ENCODE data around the gene CRADD. TPM values are rescaled to one million over a fixed set of nuclear protein-coding genes. Genes with fewer than 3 reads are reported as not detected.
"Not testable (repeated sequence)": the region's sequence is repeated elsewhere in the genome, so short reads cannot be mapped to it uniquely, and the experiment has no call there.

Gene CRADD
- total RNA-seq, 1 experiment from 2014 or later: 18.3 TPM

DNA sequence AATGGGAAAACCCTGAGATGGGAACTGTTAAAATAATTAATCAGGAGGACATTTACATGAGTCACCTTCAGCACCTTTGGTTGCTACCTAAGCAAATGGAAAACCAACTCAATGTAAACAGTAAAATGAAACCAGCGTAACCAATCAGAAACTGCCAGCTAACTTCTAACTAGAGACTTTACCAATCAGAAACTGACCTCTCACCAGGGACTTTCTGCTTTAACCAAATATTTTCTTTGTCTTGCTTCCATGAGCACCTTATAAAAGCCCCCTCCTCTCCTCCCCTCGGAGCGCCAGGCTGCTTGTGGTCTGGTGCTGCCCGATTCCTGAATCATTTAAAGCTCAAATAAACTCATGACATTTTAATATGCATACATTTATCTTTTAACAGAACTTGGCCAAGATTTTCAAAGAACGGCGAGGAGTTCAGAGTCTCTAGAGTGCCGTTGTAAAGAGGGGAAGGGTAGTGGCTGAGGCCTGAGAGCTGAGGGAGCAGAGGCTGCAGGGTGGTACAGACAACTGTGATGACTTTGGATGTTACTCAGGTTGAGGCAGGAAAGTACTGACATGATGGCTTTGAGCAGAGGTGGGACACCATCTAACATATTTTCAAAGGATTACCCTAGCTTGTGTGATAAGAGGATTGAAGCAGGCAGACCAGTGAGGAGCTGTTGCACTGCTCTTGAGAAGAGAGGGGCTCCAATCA, 183.6 kb downstream of the CRADD start:
- Histone ChIP-seq H3K4me3 (ENCODE audit: low read length) (no peak overlapping the region), H3K36me3 (ENCODE audit: insufficient read depth, low read length) (no peaks in the 10 kb centered on the region), H3K27ac (ENCODE audit: low read length) (no peak overlapping the region), H3K4me1 (ENCODE audit: low read length) (peaks cover 18% of the 10 kb centered on the region), H4K20me1 (ENCODE audit: insufficient read depth, low read depth, low read length) (no peaks in the 10 kb centered on the region), H3K27me3 (ENCODE audit: low read length) (no peaks in the 10 kb centered on the region), H3K9me3 (ENCODE audit: low read length) (peaks cover under 1% of the 10 kb centered on the region), H3K79me2 (ENCODE audit: low read length) (no peaks in the 10 kb centered on the region), H3K4me2 (ENCODE audit: low read depth, low read length, poor library complexity, severe bottlenecking) (no peak overlapping the region), H3K9me2 (replicated peaks; ENCODE audit: insufficient read depth, low read length) (no peaks in the 10 kb centered on the region), H3K9ac (ENCODE audit: low read length) (no peak overlapping the region), H2AFZ (ENCODE audit: low read length) (no peak overlapping the region)
- no peak for DNase-seq

DNA sequence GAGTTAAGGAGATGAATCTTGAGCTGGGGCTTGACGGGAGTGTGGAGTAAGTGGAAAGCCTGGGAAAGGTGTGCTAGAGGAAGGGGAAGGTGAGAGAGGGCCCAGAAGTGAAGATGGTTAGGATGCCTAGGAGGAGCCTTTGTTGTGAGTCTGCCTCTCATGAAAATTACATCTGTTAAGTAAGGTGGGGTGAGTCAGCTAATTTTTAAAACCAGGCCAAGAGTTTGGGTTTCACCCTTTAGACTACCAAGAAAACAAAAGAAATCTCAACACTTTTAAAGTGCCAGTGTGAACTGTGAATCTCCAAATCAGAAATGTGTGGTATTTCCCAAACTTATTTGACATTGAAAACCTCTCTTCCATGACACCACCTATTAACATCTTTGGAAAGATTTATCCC, 185.2 kb downstream of the CRADD start:
- H2AFZ ChIP-seq (ENCODE audit: low read length): no peak overlapping the region
- no peak overlapping the region for H3K4me2 ChIP-seq (ENCODE audit: low read depth, low read length, poor library complexity, severe bottlenecking)
- no peaks in the 10 kb centered on the region for H3K9me2 ChIP-seq (replicated peaks; ENCODE audit: insufficient read depth, low read length)
- H3K9me3 ChIP-seq (ENCODE audit: low read length): peaks cover 7% of the 10 kb centered on the region
- H3K27me3 ChIP-seq (ENCODE audit: low read length): no peaks in the 10 kb centered on the region
- no peaks in the 10 kb centered on the region for H4K20me1 ChIP-seq (ENCODE audit: insufficient read depth, low read depth, low read length)
- no peak overlapping the region for H3K27ac ChIP-seq (ENCODE audit: low read length)
- H3K4me1 ChIP-seq (ENCODE audit: low read length): peaks cover 4% of the 10 kb centered on the region
- H3K79me2 ChIP-seq (ENCODE audit: low read length): no peaks in the 10 kb centered on the region
- H3K9ac ChIP-seq (ENCODE audit: low read length): no peak overlapping the region
- no peak overlapping the region for H3K4me3 ChIP-seq (ENCODE audit: low read length)
- no peaks in the 10 kb centered on the region for H3K36me3 ChIP-seq (ENCODE audit: insufficient read depth, low read length)
- no peak for DNase-seq

DNA sequence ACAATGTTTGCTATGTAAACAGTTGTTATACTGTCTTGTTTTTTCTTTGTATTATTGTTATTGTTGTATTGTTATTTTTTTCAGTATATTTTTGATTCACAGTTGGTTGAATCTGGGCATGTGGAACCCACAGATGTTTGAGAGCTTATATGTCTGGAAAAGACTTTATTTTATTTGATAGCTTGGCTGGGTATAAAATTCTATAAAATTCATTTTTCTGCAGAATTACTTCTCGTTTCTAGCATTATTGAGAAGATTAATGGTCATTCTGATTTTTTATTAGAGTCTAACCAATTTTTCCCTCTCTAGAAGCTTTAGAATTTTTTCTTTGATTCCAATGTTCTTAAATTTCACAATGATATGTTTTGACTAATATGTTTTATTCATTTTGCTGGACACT, 188.6 kb downstream of the CRADD start:
- H4K20me1 ChIP-seq (ENCODE audit: insufficient read depth, low read depth, low read length): no peaks in the 10 kb centered on the region
- H3K9ac ChIP-seq (ENCODE audit: low read length): no peak overlapping the region
- no peaks in the 10 kb centered on the region for H3K36me3 ChIP-seq (ENCODE audit: insufficient read depth, low read length)
- no peaks in the 10 kb centered on the region for H3K27me3 ChIP-seq (ENCODE audit: low read length)
- H3K79me2 ChIP-seq (ENCODE audit: low read length): no peaks in the 10 kb centered on the region
- no peaks in the 10 kb centered on the region for H3K4me1 ChIP-seq (ENCODE audit: low read length)
- no peak overlapping the region for H3K4me2 ChIP-seq (ENCODE audit: low read depth, low read length, poor library complexity, severe bottlenecking)
- H3K9me3 ChIP-seq (ENCODE audit: low read length): peaks cover 7% of the 10 kb centered on the region
- H3K27ac ChIP-seq (ENCODE audit: low read length): no peak overlapping the region
- H3K4me3 ChIP-seq (ENCODE audit: low read length): no peak overlapping the region
- H3K9me2 ChIP-seq (replicated peaks; ENCODE audit: insufficient read depth, low read length): no peaks in the 10 kb centered on the region
- DNase-seq: no peak
- H2AFZ ChIP-seq (ENCODE audit: low read length): no peak overlapping the region

DNA sequence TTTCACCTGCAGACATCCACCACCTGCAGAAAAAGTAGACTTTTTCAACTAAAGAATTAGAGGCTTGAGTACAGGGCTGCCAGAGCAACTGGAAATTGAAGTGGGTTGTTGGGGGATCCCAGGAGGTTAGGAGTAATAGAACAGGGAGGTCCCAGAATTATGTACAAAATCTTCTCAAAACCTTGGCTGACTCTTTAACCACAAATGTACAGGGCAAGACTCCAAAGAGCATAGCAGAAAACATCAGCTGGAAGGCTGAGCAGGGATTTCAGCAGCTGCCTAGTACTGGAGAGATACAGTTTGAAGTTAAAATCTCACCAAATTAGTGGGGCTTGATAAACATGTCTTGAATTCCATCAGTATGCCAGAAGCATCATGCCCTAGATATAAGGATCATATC, 191.6 kb downstream of the CRADD start:
- Histone ChIP-seq H4K20me1 (ENCODE audit: insufficient read depth, low read depth, low read length) (no peaks in the 10 kb centered on the region), H3K36me3 (ENCODE audit: insufficient read depth, low read length) (no peaks in the 10 kb centered on the region), H3K4me3 (ENCODE audit: low read length) (no peak overlapping the region), H3K27ac (ENCODE audit: low read length) (no peak overlapping the region), H2AFZ (ENCODE audit: low read length) (no peak overlapping the region), H3K9me2 (replicated peaks; ENCODE audit: insufficient read depth, low read length) (no peaks in the 10 kb centered on the region), H3K4me2 (ENCODE audit: low read depth, low read length, poor library complexity, severe bottlenecking) (no peak overlapping the region), H3K4me1 (ENCODE audit: low read length) (no peaks in the 10 kb centered on the region), H3K9me3 (ENCODE audit: low read length) (peaks cover 14% of the 10 kb centered on the region), H3K79me2 (ENCODE audit: low read length) (no peaks in the 10 kb centered on the region), H3K9ac (ENCODE audit: low read length) (no peak overlapping the region), H3K27me3 (ENCODE audit: low read length) (no peaks in the 10 kb centered on the region)
- no peak for DNase-seq

DNA sequence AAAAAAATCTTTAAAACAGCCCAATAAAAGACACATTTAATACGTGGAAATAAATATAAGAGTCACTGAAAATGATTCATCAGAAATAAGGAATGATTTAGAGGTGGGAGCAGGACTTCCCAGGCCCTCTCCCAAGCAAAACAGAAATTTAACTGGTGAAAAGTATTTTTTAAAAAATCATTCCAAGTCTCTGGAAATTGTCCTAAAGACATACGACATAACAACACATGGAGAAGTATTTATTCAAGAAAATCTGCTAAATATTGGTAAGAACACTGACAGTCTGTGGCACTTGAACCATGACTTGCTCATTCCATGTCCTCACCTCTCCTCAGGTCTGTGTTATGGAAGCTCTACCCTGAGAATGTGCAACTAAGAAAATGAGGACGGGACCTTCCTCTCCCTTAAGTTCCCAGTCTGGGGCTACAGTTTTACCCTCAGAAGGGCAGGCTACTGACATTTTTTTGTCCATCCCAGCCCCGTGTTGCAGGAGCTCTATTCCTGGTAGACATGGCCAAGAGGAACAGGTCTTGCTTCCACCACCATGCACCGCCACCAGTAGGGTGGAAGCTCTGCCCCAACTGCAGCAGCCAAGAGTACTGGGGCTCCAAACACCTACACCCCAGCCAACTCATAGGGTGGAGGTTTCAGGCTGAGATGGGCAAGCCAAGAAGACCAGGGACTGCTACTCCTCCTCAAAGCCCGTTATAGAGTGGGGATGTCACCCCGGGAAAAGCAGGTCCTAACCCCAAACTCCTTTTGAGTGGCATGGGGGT, 193.0 kb downstream of the CRADD start:
- no peak for DNase-seq
- Histone ChIP-seq H3K4me2 (ENCODE audit: low read depth, low read length, poor library complexity, severe bottlenecking) (no peak overlapping the region), H3K4me3 (ENCODE audit: low read length) (no peak overlapping the region), H4K20me1 (ENCODE audit: insufficient read depth, low read depth, low read length) (no peaks in the 10 kb centered on the region), H3K27ac (ENCODE audit: low read length) (no peak overlapping the region), H3K4me1 (ENCODE audit: low read length) (no peaks in the 10 kb centered on the region), H3K9me3 (ENCODE audit: low read length) (peaks cover 14% of the 10 kb centered on the region), H3K9ac (ENCODE audit: low read length) (no peak overlapping the region), H3K27me3 (ENCODE audit: low read length) (no peaks in the 10 kb centered on the region), H2AFZ (ENCODE audit: low read length) (no peak overlapping the region), H3K79me2 (ENCODE audit: low read length) (no peaks in the 10 kb centered on the region), H3K9me2 (replicated peaks; ENCODE audit: insufficient read depth, low read length) (no peaks in the 10 kb centered on the region), H3K36me3 (ENCODE audit: insufficient read depth, low read length) (no peaks in the 10 kb centered on the region)

DNA sequence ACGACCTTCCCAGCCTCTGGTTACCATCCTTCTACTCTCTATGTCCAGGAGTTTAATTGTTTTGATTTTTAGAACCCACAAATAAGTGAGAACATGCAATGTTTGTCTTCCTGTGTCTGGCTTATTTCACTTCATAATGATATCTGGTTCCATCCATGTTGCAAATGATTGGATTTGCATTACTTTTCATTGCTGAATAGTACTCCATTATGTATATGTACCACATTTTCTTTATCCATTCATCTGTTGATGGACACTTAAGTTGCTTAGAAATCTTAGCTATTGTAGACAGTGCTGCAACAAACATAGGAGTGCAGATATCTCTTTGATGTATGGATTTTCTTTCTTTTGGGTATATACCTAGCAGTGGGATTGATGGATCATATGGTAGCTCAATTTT, 194.4 kb downstream of the CRADD start:
- not testable (repeated sequence) for H3K27ac ChIP-seq (ENCODE audit: low read length); H3K27me3 ChIP-seq (ENCODE audit: low read length); H2AFZ ChIP-seq (ENCODE audit: low read length); H3K4me2 ChIP-seq (ENCODE audit: low read depth, low read length, poor library complexity, severe bottlenecking); H3K4me3 ChIP-seq (ENCODE audit: low read length); H3K36me3 ChIP-seq (ENCODE audit: insufficient read depth, low read length); H3K9me2 ChIP-seq (replicated peaks; ENCODE audit: insufficient read depth, low read length); H4K20me1 ChIP-seq (ENCODE audit: insufficient read depth, low read depth, low read length); H3K4me1 ChIP-seq (ENCODE audit: low read length); DNase-seq; H3K9ac ChIP-seq (ENCODE audit: low read length); H3K79me2 ChIP-seq (ENCODE audit: low read length)
- peaks cover 18% of the 10 kb centered on the region for H3K9me3 ChIP-seq (ENCODE audit: low read length)

DNA sequence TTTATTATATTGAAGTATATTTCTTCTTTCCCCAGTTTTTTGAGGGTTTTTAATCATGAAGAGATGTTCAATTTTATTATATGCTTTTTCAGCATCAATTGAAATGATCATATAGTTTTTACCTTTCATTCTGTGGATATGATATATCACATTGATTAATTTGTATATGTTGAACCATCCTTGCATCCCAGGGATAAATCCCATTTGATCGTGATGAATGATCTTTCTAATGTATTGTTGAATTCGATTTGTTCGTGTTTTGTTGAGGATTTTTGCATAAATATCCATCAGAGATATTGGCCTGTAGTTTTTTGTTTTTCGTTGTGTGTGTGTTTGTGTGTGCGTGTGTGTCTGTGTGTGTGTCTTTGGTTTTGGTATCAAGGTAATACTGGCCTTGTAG, 196.4 kb downstream of the CRADD start:
- Histone ChIP-seq H3K27me3 (ENCODE audit: low read length) (no peaks in the 10 kb centered on the region), H3K79me2 (ENCODE audit: low read length) (no peaks in the 10 kb centered on the region), H3K27ac (ENCODE audit: low read length) (no peak overlapping the region), H3K9me2 (replicated peaks; ENCODE audit: insufficient read depth, low read length) (no peaks in the 10 kb centered on the region), H3K36me3 (ENCODE audit: insufficient read depth, low read length) (no peaks in the 10 kb centered on the region), H3K4me2 (ENCODE audit: low read depth, low read length, poor library complexity, severe bottlenecking) (no peak overlapping the region), H3K4me3 (ENCODE audit: low read length) (no peak overlapping the region), H3K9me3 (ENCODE audit: low read length) (peaks cover 23% of the 10 kb centered on the region), H4K20me1 (ENCODE audit: insufficient read depth, low read depth, low read length) (no peaks in the 10 kb centered on the region), H3K9ac (ENCODE audit: low read length) (no peak overlapping the region), H2AFZ (ENCODE audit: low read length) (no peak overlapping the region), H3K4me1 (ENCODE audit: low read length) (no peaks in the 10 kb centered on the region)
- no peak for DNase-seq

DNA sequence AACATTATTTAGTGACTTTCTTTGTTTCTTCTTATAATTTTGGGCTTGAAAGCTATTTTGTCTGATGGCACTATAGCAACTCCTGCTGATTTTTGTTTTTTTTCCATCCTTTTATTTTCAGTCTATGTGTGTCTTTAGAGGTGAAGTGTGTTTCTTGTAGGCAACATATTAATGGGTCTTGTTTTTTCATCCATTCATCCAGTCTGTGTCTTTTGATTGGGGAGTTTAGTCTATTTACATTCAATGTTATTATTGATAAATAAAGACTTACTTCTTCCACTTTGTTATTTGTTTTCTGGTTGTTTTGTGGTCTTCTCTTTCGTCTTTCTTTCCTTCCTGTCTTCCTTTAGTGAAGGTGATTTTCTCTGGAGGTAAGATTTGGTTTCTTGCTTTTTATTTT, 198.0 kb downstream of the CRADD start:
- Histone ChIP-seq H3K4me1 (ENCODE audit: low read length) (no peaks in the 10 kb centered on the region), H3K9me2 (replicated peaks; ENCODE audit: insufficient read depth, low read length) (no peaks in the 10 kb centered on the region), H2AFZ (ENCODE audit: low read length) (no peak overlapping the region), H3K36me3 (ENCODE audit: insufficient read depth, low read length) (no peaks in the 10 kb centered on the region), H3K9ac (ENCODE audit: low read length) (no peak overlapping the region), H3K27me3 (ENCODE audit: low read length) (no peaks in the 10 kb centered on the region), H3K79me2 (ENCODE audit: low read length) (no peaks in the 10 kb centered on the region), H4K20me1 (ENCODE audit: insufficient read depth, low read depth, low read length) (no peaks in the 10 kb centered on the region), H3K27ac (ENCODE audit: low read length) (no peak overlapping the region), H3K9me3 (ENCODE audit: low read length) (peaks cover 23% of the 10 kb centered on the region), H3K4me2 (ENCODE audit: low read depth, low read length, poor library complexity, severe bottlenecking) (no peak overlapping the region), H3K4me3 (ENCODE audit: low read length) (no peak overlapping the region)
- no peak for DNase-seq

Data from Karpas-422 (cell line).